ENCODE measurements around the gene RPS25. TPM values are rescaled to one million over a fixed set of nuclear protein-coding genes. Genes with fewer than 3 reads are reported as not detected.

RPS25 gene
- total and polyA plus RNA-seq, 9 of the 15 experiments (the other 6 are each of a cell fraction or from before 2014, with no cell fraction given), result 1,553 to 5,486 (median 2,471) TPM

DNA sequence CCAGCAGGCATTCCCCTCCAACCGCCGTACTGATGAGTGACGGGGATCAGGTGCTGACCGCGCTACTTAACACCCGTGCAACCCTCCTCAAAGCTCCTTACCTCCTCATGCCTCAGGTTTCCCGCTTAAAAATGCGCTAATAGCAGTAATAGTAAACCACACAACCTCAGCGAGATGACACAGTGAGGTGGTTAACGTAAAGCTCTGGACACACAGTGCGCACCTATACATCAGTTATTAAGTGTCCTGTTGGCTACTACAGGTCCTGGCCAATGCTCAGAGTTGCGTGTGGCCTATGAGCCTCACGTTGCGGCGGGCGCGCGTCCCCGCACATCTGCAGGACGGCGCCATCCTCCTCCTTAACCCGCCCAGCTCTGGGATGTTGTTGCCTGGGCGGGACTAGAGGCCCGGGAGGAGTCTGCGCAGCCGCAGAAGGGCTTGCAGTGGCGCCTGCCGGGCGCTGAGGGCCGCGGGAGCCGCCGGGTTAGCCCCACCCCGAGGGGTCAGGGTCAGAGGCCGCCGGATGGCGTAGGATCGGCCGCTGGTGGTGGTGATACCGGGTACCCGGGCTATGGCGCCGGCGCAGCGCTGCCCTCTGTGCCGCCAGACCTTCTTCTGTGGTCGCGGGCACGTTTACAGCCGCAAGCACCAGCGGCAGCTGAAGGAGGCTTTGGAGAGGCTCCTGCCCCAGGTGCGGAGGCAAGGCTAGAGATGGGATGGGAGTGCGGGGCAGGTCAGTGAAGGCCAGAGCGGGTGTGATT is 20.3 kb downstream of the RPS25 start, which contains the start of gene CENATAC (continued):
- peak; percentile 99 for TF ChIP-seq NR2C1 (IDR thresholded peaks at IDR 0.05)
- peak; percentile 99 for TF ChIP-seq NR2C1 (tag; IDR thresholded peaks at IDR 0.05)
- no peak for TF ChIP-seq MXI1 (IDR thresholded peaks at IDR 0.05; ENCODE audit: low read depth, low read length)
- no peak for TF ChIP-seq FOXA1 (IDR thresholded peaks at IDR 0.05; ENCODE audit: borderline replicate concordance)
- no peak for TF ChIP-seq MCM3 (IDR thresholded peaks at IDR 0.05)
- TF ChIP-seq, protein P1, sequence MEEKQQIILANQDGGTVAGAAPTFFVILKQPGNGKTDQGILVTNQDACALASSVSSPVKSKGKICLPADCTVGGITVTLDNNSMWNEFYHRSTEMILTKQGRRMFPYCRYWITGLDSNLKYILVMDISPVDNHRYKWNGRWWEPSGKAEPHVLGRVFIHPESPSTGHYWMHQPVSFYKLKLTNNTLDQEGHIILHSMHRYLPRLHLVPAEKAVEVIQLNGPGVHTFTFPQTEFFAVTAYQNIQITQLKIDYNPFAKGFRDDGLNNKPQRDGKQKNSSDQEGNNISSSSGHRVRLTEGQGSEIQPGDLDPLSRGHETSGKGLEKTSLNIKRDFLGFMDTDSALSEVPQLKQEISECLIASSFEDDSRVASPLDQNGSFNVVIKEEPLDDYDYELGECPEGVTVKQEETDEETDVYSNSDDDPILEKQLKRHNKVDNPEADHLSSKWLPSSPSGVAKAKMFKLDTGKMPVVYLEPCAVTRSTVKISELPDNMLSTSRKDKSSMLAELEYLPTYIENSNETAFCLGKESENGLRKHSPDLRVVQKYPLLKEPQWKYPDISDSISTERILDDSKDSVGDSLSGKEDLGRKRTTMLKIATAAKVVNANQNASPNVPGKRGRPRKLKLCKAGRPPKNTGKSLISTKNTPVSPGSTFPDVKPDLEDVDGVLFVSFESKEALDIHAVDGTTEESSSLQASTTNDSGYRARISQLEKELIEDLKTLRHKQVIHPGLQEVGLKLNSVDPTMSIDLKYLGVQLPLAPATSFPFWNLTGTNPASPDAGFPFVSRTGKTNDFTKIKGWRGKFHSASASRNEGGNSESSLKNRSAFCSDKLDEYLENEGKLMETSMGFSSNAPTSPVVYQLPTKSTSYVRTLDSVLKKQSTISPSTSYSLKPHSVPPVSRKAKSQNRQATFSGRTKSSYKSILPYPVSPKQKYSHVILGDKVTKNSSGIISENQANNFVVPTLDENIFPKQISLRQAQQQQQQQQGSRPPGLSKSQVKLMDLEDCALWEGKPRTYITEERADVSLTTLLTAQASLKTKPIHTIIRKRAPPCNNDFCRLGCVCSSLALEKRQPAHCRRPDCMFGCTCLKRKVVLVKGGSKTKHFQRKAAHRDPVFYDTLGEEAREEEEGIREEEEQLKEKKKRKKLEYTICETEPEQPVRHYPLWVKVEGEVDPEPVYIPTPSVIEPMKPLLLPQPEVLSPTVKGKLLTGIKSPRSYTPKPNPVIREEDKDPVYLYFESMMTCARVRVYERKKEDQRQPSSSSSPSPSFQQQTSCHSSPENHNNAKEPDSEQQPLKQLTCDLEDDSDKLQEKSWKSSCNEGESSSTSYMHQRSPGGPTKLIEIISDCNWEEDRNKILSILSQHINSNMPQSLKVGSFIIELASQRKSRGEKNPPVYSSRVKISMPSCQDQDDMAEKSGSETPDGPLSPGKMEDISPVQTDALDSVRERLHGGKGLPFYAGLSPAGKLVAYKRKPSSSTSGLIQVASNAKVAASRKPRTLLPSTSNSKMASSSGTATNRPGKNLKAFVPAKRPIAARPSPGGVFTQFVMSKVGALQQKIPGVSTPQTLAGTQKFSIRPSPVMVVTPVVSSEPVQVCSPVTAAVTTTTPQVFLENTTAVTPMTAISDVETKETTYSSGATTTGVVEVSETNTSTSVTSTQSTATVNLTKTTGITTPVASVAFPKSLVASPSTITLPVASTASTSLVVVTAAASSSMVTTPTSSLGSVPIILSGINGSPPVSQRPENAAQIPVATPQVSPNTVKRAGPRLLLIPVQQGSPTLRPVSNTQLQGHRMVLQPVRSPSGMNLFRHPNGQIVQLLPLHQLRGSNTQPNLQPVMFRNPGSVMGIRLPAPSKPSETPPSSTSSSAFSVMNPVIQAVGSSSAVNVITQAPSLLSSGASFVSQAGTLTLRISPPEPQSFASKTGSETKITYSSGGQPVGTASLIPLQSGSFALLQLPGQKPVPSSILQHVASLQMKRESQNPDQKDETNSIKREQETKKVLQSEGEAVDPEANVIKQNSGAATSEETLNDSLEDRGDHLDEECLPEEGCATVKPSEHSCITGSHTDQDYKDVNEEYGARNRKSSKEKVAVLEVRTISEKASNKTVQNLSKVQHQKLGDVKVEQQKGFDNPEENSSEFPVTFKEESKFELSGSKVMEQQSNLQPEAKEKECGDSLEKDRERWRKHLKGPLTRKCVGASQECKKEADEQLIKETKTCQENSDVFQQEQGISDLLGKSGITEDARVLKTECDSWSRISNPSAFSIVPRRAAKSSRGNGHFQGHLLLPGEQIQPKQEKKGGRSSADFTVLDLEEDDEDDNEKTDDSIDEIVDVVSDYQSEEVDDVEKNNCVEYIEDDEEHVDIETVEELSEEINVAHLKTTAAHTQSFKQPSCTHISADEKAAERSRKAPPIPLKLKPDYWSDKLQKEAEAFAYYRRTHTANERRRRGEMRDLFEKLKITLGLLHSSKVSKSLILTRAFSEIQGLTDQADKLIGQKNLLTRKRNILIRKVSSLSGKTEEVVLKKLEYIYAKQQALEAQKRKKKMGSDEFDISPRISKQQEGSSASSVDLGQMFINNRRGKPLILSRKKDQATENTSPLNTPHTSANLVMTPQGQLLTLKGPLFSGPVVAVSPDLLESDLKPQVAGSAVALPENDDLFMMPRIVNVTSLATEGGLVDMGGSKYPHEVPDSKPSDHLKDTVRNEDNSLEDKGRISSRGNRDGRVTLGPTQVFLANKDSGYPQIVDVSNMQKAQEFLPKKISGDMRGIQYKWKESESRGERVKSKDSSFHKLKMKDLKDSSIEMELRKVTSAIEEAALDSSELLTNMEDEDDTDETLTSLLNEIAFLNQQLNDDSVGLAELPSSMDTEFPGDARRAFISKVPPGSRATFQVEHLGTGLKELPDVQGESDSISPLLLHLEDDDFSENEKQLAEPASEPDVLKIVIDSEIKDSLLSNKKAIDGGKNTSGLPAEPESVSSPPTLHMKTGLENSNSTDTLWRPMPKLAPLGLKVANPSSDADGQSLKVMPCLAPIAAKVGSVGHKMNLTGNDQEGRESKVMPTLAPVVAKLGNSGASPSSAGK (IDR thresholded peaks at IDR 0.05), result peak; percentile 95
- TF ChIP-seq FOXP4 (CRISPR knock-in tag; IDR thresholded peaks at IDR 0.05; ENCODE audit: borderline replicate concordance), result no peak
- peak; percentile 10 to 24 (median 16); a peak in 1 of 6 replicates for TF ChIP-seq CTCF (IDR thresholded peaks at IDR 0.05 in 2 of 3, conservative IDR thresholded peaks at IDR 0.05 in 1 of 3; ENCODE audit: insufficient read depth in 2 of 3, low read depth in 1 of 3, low read length in 3 of 3)
- TF ChIP-seq ZNF316 (IDR thresholded peaks at IDR 0.05), result no peak
- TF ChIP-seq PPARD (CRISPR knock-in tag; IDR thresholded peaks at IDR 0.05), result no peak
- TF ChIP-seq NCOA4 (IDR thresholded peaks at IDR 0.05; ENCODE audit: partially characterized antibody), result no peak

Data from K562 (cell line).